OCI-LY7 (cell line): ENCODE data around the gene EXT2. TPM values are rescaled to one million over a fixed set of nuclear protein-coding genes. Genes with fewer than 3 reads are reported as not detected.

Experiments used
- BruUV-seq: library from RNA; stranded (reverse); fragments of 400-500 nt; replicated peaks from 2 replicates; lab custom pipeline; 2021; lab: Mats Ljungman, UMichigan
- CTCF ChIA-PET: fragments of 300-600 bp; sonication (Branson Sonifier 250); formaldehyde crosslinking; loops from one replicate; lab custom pipeline; 2022; ENCODE audit warnings: antibody characterized with exemption; ENCODE audit not compliant: unreplicated experiment; lab: Charles Lee
- POLR2A ChIA-PET: fragments of 300-600 bp; sonication (Branson Sonifier 250); formaldehyde crosslinking; loops from one replicate; lab custom pipeline; 2022; ENCODE audit warnings: antibody characterized with exemption; lab: Charles Lee
- DNase-seq: peaks from one replicate; pipeline ENCODE4 v3.0.0-alpha.2; 2015; ENCODE audit warnings: low spot score
- H2AFZ ChIP-seq: fragments of 200-600 bp; sonication (generic), shearing (Covaris generic); 2 replicates; pipeline ENCODE4 v1.6.1; 2014; ENCODE audit warnings: mild to moderate bottlenecking, antibody characterized with exemption, low read length, moderate library complexity
- H3K27ac ChIP-seq: fragments of 200-600 bp; sonication (generic); 2 replicates; pipeline ENCODE4 v1.5.1; 2014; ENCODE audit warnings: mixed run types, low read depth, mild to moderate bottlenecking, moderate library complexity, low read length, inconsistent platforms; ENCODE audit not compliant: poor library complexity, severe bottlenecking
- H3K36me3 ChIP-seq: fragments of 200-600 bp; sonication (generic); 2 replicates; pipeline ENCODE4 v1.6.1; 2014; ENCODE audit warnings: mild to moderate bottlenecking, antibody characterized with exemption, low read length, moderate library complexity, mixed read lengths; ENCODE audit not compliant: insufficient read depth
- H3K4me1 ChIP-seq: fragments of 200-600 bp; sonication (generic); 2 replicates; pipeline ENCODE4 v1.5.1; 2014; ENCODE audit warnings: mild to moderate bottlenecking, low read length; ENCODE audit not compliant: insufficient read depth, poor library complexity, severe bottlenecking
- H3K4me2 ChIP-seq: fragments of 200-600 bp; sonication (generic); 2 replicates; pipeline ENCODE4 v1.6.1; 2014; ENCODE audit warnings: mild to moderate bottlenecking, low read length
- H3K4me3 ChIP-seq: fragments of 200-600 bp; sonication (generic); 2 replicates; pipeline ENCODE4 v1.5.1; 2014; ENCODE audit warnings: mild to moderate bottlenecking, low read depth, low read length; ENCODE audit not compliant: poor library complexity, severe bottlenecking
- H3K79me2 ChIP-seq: fragments of 200-600 bp; sonication (generic); 2 replicates; pipeline ENCODE4 v1.6.1; 2016; ENCODE audit warnings: low read depth, mild to moderate bottlenecking, low read length, moderate library complexity, mixed read lengths; ENCODE audit not compliant: insufficient read depth
- H3K9me2 ChIP-seq: fragments of 200-600 bp; sonication (generic); 2 replicates; pipeline ENCODE4 v1.6.1; 2016; ENCODE audit warnings: mild to moderate bottlenecking, low read length, mixed read lengths; ENCODE audit not compliant: insufficient read depth
- H3K9me3 ChIP-seq: fragments of 200-600 bp; sonication (generic); 2 replicates; pipeline ENCODE4 v1.6.1; 2014; ENCODE audit warnings: mild to moderate bottlenecking, mixed run types, low read length, mixed read lengths
- H4K20me1 ChIP-seq: fragments of 200-600 bp; sonication (generic); 2 replicates; pipeline ENCODE4 v1.6.1; 2014; ENCODE audit warnings: mild to moderate bottlenecking, antibody characterized with exemption, low read length, moderate library complexity, mixed read lengths; ENCODE audit not compliant: insufficient read depth
- CTCF ChIP-seq: fragments of 200-600 bp; sonication (generic); conservative IDR thresholded peaks from 2 replicates; pipeline ENCODE4 v1.5.1; 2014; ENCODE audit warnings: mild to moderate bottlenecking, antibody characterized with exemption, low read length, moderate library complexity, mixed read lengths
- EZH2phosphoT487 ChIP-seq: fragments of 200-600 bp; sonication (generic); IDR thresholded peaks from 2 replicates; pipeline ENCODE4 v1.6.1; 2018; ENCODE audit warnings: low read depth, borderline replicate concordance, mild to moderate bottlenecking, mixed run types, antibody characterized with exemption, low read length, moderate library complexity, mixed read lengths
- intact Hi-C: fragments of 100-400 bp; cut with micrococcal nuclease; formaldehyde crosslinking; loops from one replicate; pipeline ENCODE4 v1.10.0; 2022; ENCODE audit not compliant: unreplicated experiment
- total RNA-seq, 2 experiments: library from RNA; depleted of rRNA in 1 of 2; stranded (reverse); fragments of >200 nt in 1 of 2; shearing (Covaris generic) in 1 of 2; gene quantifications; 2 replicates each; pipeline ENCODE4 v1.2.3, GENCODE V29; 2014 to 2022

Gene EXT2
- total RNA-seq, 2 experiments from 2014 or later: 22.3 to 31.8 TPM

GRCh38 chr11:44288133-44288526 lies 192.7 kb downstream of the EXT2 start:
- H3K9me3 ChIP-seq: no peaks in the 10 kb centered on the region
- POLR2A ChIA-PET: no interaction called here
- no peak overlapping the region for H3K27ac ChIP-seq
- CTCF ChIA-PET: no interaction called here
- intact Hi-C loops: loop anchor here (5.0 to 10.0 kb wide), 2 partner anchors 196 to 327 kb away; no protein-coding TSS in a partner anchor
- no peak for TF ChIP-seq CTCF
- no peak for TF ChIP-seq EZH2phosphoT487
- H4K20me1 ChIP-seq: no peaks in the 10 kb centered on the region
- no peaks in the 10 kb centered on the region for H3K36me3 ChIP-seq
- no peaks in the 10 kb centered on the region for H3K9me2 ChIP-seq
- no peak overlapping the region for H3K4me2 ChIP-seq
- BruUV-seq: no TSS peak
- H3K79me2 ChIP-seq: no peaks in the 10 kb centered on the region
- no peaks in the 10 kb centered on the region for H3K4me1 ChIP-seq
- DNase-seq: no peak
- no peak overlapping the region for H2AFZ ChIP-seq
- no peak overlapping the region for H3K4me3 ChIP-seq

GRCh38 chr11:44290208-44290607 lies 194.7 kb downstream of the EXT2 start:
- DNase-seq: no peak
- Histone ChIP-seq H2AFZ (no peak overlapping the region), H3K27ac (no peak overlapping the region), H3K4me2 (no peak overlapping the region), H3K4me1 (no peaks in the 10 kb centered on the region), H3K9me3 (no peaks in the 10 kb centered on the region), H3K9me2 (no peaks in the 10 kb centered on the region), H3K36me3 (no peaks in the 10 kb centered on the region), H4K20me1 (no peaks in the 10 kb centered on the region), H3K4me3 (no peak overlapping the region), H3K79me2 (no peaks in the 10 kb centered on the region)
- CTCF ChIA-PET: no interaction called here
- TF ChIP-seq EZH2phosphoT487: no peak
- TF ChIP-seq CTCF: no peak
- POLR2A ChIA-PET: no interaction called here
- no TSS peak for BruUV-seq
- intact Hi-C loops: no loop called here

Other genes starting within 250 kb of the EXT2 start
- not detected in 2 replicates for gene ALKBH3, start 214.8 kb upstream of the EXT2 start, total RNA-seq (2014; rRNA removed; shearing (Covaris generic))
- not detected in 2 replicates for gene ALKBH3, start 214.8 kb upstream of the EXT2 start, total RNA-seq (2022)
- gene C11orf96, start 153.0 kb upstream of the EXT2 start, total RNA-seq (2014; rRNA removed; shearing (Covaris generic)): not detected in 2 replicates
- gene C11orf96, start 153.0 kb upstream of the EXT2 start, total RNA-seq (2022): not detected in 2 replicates
- not detected in 2 replicates for gene ACCSL, start 47.7 kb upstream of the EXT2 start, total RNA-seq (2014; rRNA removed; shearing (Covaris generic))
- not detected in 2 replicates for gene ACCSL, start 47.7 kb upstream of the EXT2 start, total RNA-seq (2022)
- not detected in 2 replicates for gene ACCS, start 29.4 kb upstream of the EXT2 start, total RNA-seq (2014; rRNA removed; shearing (Covaris generic))
- gene ACCS, start 29.4 kb upstream of the EXT2 start, total RNA-seq (2022): not detected in 2 replicates
- gene ALX4, start 214.5 kb downstream of the EXT2 start, total RNA-seq (2014; rRNA removed; shearing (Covaris generic)): not detected in 2 replicates
- not detected in 2 replicates for gene ALX4, start 214.5 kb downstream of the EXT2 start, total RNA-seq (2022)